Measurements from ENCODE around the gene ZFAND4.

Gene ZFAND4

DNA sequence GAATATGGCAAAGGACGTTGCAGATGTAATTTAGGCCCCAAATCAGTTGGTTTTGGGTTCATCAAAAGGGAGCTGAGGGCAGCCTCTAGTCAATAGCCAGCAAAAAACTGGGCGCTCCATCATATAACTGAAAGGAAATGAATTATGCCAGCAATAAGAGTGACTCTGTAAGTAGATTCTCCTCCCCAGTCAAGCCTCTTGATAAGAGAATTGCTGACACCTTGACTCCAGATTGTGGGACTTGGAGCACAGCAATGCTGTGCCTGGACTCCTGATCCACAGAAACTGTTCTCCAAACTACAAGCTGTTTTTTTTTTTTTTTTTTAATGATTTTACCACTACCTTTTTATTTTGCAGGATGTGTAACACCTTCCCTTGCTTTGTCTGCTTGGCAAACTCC, 25.5 kb downstream of the ZFAND4 start:
- DNase-seq (ENCODE audit: insufficient read length, low spot score) (no peak), FAIRE-seq (no peak)
- TF ChIP-seq, protein P1, sequence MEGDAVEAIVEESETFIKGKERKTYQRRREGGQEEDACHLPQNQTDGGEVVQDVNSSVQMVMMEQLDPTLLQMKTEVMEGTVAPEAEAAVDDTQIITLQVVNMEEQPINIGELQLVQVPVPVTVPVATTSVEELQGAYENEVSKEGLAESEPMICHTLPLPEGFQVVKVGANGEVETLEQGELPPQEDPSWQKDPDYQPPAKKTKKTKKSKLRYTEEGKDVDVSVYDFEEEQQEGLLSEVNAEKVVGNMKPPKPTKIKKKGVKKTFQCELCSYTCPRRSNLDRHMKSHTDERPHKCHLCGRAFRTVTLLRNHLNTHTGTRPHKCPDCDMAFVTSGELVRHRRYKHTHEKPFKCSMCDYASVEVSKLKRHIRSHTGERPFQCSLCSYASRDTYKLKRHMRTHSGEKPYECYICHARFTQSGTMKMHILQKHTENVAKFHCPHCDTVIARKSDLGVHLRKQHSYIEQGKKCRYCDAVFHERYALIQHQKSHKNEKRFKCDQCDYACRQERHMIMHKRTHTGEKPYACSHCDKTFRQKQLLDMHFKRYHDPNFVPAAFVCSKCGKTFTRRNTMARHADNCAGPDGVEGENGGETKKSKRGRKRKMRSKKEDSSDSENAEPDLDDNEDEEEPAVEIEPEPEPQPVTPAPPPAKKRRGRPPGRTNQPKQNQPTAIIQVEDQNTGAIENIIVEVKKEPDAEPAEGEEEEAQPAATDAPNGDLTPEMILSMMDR (IDR thresholded peaks at IDR 0.05; ENCODE audit: insufficient read depth, missing control alignments) = no peak

DNA sequence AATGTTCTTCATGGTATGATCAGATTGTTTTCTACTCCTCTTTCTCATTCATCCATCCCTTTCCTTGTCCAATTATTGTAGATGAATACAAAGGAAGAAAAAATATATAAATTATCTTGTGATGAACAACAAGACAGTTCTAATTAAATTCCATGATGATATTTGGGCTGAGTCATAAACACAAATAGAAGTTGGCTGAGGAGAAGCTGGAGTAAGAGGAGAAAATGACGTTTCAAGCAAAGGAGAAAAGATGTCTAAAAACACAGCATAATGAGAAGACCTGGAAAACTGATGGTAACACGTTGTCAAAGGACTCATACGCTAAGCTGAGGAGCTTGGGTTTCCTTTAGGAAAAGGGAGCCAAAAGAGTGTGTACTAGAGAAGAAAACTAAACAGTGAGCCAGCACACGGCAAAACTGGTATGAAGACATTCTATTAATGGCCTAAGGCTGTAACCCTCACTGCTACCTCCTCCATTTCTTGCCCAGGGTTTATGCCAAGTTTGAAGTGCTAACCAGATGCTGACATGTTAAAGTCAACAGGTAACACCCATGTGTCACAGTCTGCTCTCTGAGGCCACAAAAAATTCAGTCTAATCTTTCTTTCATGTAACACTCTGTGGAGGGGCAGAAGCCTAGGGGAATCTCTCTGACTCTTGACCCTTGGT, 26.1 kb downstream of the ZFAND4 start:
- DNase-seq (ENCODE audit: insufficient read length, low spot score) (no peak), FAIRE-seq (no peak)
- TF ChIP-seq, protein P1 (IDR thresholded peaks at IDR 0.05; ENCODE audit: insufficient read depth, missing control alignments) = no peak

DNA sequence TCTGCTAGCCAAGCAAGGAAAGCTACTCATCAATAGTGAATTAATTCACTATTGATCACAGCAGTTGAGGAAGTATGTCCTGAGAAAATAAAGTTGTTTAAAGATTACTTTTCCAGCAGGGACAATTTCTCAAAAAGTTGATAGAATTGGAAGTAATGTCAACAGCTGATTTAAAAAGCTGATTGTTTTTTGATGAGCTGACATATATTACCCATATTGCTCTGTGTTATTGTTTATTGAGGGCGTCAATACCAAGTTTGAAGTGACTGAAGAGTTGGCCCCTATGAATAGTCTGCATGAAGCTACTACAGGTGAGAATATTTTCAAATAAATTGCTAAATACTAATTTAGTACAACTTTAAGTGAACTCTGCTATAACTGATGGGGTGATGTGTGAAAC, 28.0 kb downstream of the ZFAND4 start:
- no peak for FAIRE-seq
- TF ChIP-seq, protein P1 (IDR thresholded peaks at IDR 0.05; ENCODE audit: insufficient read depth, missing control alignments) = no peak
- no peak for DNase-seq (ENCODE audit: insufficient read length, low spot score)

DNA sequence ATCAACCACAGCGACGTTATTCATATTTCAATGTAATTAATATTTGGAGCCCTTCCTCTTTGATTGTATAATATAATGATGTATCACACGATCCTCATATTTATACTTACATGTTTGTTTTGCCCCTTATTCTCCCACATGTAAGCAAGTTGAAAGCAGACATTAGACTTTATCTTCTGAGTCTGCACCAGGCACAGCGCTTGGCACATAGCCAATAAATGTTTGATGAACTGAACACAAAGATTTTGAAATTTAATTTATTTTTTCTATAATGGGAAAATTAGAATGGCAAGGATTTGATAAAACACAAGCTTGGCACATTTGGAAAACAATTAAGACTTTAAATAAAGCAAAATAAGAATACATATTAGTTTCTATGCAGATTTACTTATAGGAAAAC, 31.6 kb downstream of the ZFAND4 start:
- FAIRE-seq (no peak), DNase-seq (ENCODE audit: insufficient read length, low spot score) (no peak)
- TF ChIP-seq, protein P1 (IDR thresholded peaks at IDR 0.05; ENCODE audit: insufficient read depth, missing control alignments) = no peak

DNA sequence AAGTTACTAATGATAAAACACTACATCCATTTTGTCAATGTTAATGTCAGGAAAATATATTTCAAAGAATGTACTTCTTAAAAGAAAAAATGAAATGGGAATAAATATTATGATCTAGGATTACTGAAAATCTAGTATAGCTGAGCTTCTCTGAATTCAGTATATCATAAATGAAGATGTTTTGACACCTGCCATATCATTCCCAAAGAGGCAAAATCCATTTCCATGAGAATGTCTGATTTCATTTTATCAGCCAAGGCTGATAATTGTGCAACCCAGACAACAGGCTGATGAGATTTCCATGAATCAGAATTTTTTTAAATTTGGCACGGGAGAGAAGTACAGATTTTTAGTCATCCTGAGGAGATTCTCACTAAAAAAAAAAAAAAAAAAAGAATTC, 32.5 kb downstream of the ZFAND4 start:
- DNase-seq (ENCODE audit: insufficient read length, low spot score) = no peak

DNA sequence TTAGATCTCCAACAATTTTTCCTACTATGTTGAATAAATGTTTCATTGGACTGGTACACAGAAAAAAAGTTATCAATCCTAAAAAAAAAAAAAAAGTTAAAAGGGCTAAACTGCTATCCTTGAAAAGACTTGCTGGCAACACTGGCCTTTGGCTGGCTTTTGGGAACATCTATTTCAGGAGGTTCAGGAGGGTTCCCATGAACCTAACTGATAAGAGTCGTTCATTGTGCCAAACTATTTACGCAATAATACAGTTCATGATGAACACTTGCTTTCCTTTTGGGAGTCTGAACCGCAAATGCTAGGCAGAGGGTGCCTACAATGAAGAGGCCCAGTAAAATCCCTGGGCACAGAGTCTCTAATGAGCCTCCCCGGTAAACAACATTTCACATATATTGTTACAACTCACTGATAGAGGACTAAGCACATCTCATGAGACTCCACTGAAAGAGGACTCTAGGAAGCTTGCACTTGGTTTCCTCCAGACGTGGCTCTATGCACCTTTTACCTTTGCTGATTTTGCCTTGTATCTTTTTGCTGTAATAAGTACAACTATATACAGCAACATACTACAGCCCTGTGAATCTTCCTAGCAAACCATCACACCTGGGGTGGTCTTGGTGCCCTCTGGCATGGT, 45.0 kb downstream of the ZFAND4 start:
- TF ChIP-seq, protein P1 (IDR thresholded peaks at IDR 0.05; ENCODE audit: insufficient read depth, missing control alignments) = no peak
- no peak for FAIRE-seq
- DNase-seq (ENCODE audit: insufficient read length, low spot score) = no peak

More for the DNA sequence above, 32.5 kb downstream of the ZFAND4 start:
- TF ChIP-seq, protein P1 (IDR thresholded peaks at IDR 0.05; ENCODE audit: insufficient read depth, missing control alignments) = no peak
- no peak for FAIRE-seq

DNA sequence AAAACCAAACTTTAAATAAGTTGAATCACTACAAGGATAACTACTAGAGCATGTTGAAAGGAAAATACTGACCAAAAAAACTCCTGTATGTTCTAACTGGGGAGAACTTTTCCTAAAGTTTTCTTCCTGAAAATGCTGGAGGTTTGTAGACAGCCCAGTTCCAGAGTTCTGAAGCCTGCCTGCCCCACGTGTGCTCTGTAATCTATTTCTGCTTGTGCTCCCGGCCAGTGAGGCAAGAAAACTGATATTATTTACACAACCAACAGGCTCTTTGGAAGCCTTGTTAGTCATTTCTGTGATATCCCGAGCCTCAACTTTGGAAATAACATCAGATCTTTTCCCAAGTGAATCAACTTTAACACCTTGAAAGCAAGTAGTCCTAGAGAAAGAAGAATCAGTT, 46.7 kb downstream of the ZFAND4 start:
- TF ChIP-seq, protein P1 (IDR thresholded peaks at IDR 0.05; ENCODE audit: insufficient read depth, missing control alignments) = no peak
- no peak for DNase-seq (ENCODE audit: insufficient read length, low spot score)
- no peak for FAIRE-seq
